ENCODE results near the gene NDUFB10. TPM values are rescaled to one million over a fixed set of nuclear protein-coding genes. Genes with fewer than 3 reads are reported as not detected.
A peak's percentile ranks its signal among the peaks of the same experiment; 100 is the strongest.

NDUFB10 gene
- total RNA-seq, 2 experiments from 2014 or later = 113 to 118 TPM

GRCh38 chr16:1990351-1991134 lies 31.2 kb downstream of the NDUFB10 start:
- Mint-ChIP-seq H3K36me3 (ENCODE audit: low read depth) (peaks cover 15% of the 10 kb centered on the region), H3K27me3 (peaks cover 15% of the 10 kb centered on the region), H3K4me1 (peaks cover 19% of the 10 kb centered on the region), H3K27ac (peak overlapping the region; percentile 51), H3K4me3 (peak overlapping the region; percentile 56), H3K9me3 (ENCODE audit: low read depth) (no peaks in the 10 kb centered on the region)
- ChIA-PET CTCF (interaction anchor here (1.5 kb wide), 1 partner anchor 150 kb away, joined by 6 read pairs; no protein-coding TSS in a partner anchor), POLR2A (interaction anchor here (0.7 to 2.0 kb wide), 3 partner anchors 9 to 525 kb away, joined by 3 to 13 read pairs (median 4); partner anchors contain the start of genes NOXO1 and RPS2)
- DNase-seq (peak; percentile 70), ATAC-seq (no peak)
- intact Hi-C loops (cut with DNase I, micrococcal nuclease) = loop anchor here in 1 of 2 experiments (5.0 to 10.0 kb wide), 3 partner anchors 218 to 524 kb away; partner anchors contain the start of genes ATP6V0C, CRAMP1, EME2 and IFT140

- ATAC-seq (peak; percentile 42), DNase-seq (peak; percentile 72)
- Mint-ChIP-seq H3K27me3 (peaks cover 15% of the 10 kb centered on the region), H3K4me3 (peak overlapping the region; percentile 56), H3K4me1 (peaks cover 21% of the 10 kb centered on the region), H3K9me3 (ENCODE audit: low read depth) (no peaks in the 10 kb centered on the region), H3K36me3 (ENCODE audit: low read depth) (peaks cover 11% of the 10 kb centered on the region), H3K27ac (peak overlapping the region; percentile 51)
- intact Hi-C loops (cut with DNase I, micrococcal nuclease) = loop anchor here in 1 of 2 experiments (5.0 to 10.0 kb wide), 3 partner anchors 219 to 524 kb away; partner anchors contain the start of genes ATP6V0C, CRAMP1, EME2 and IFT140
- ChIA-PET CTCF (interaction anchor here (1.5 kb wide), 1 partner anchor 149 kb away, joined by 6 read pairs; no protein-coding TSS in a partner anchor), POLR2A (interaction anchor here (1.5 to 2.0 kb wide), 3 partner anchors 10 to 164 kb away, joined by 4 to 13 read pairs (median 7); partner anchors contain the start of genes NOXO1, RPS2 and TRAF7)
Observed at GRCh38 chr16:1991135-1991551, 31.8 kb downstream of the NDUFB10 start.

GRCh38 chr16:1991588-1991947 lies 32.2 kb downstream of the NDUFB10 start:
- Mint-ChIP-seq H3K4me3 (peak overlapping the region; percentile 56), H3K27ac (peak overlapping the region; percentile 19), H3K27me3 (peaks cover 15% of the 10 kb centered on the region), H3K4me1 (peaks cover 24% of the 10 kb centered on the region), H3K36me3 (ENCODE audit: low read depth) (peaks cover 8% of the 10 kb centered on the region), H3K9me3 (ENCODE audit: low read depth) (no peaks in the 10 kb centered on the region)
- ATAC-seq (no peak), DNase-seq (no peak)
- intact Hi-C loops (cut with DNase I, micrococcal nuclease) = loop anchor here in 1 of 2 experiments (5.0 to 10.0 kb wide), 3 partner anchors 219 to 523 kb away; partner anchors contain the start of genes ATP6V0C, CRAMP1, EME2 and IFT140
- ChIA-PET CTCF (interaction anchor here (1.2 to 1.5 kb wide), 2 partner anchors 149 to 164 kb away, joined by 6 to 7 read pairs; partner anchors contain the start of gene TRAF7), POLR2A (interaction anchor here (1.5 to 2.0 kb wide), 3 partner anchors 10 to 163 kb away, joined by 4 to 13 read pairs (median 7); partner anchors contain the start of genes NOXO1, RPS2 and TRAF7)

GRCh38 chr16:1991948-1992703 lies 32.8 kb downstream of the NDUFB10 start:
- peaks cover 27% of the 10 kb centered on the region for H3K4me1 Mint-ChIP-seq
- H3K4me3 Mint-ChIP-seq = peak overlapping the region; percentile 56
- H3K36me3 Mint-ChIP-seq (ENCODE audit: low read depth) = peaks cover 3% of the 10 kb centered on the region
- no peaks in the 10 kb centered on the region for H3K9me3 Mint-ChIP-seq (ENCODE audit: low read depth)
- H3K27ac Mint-ChIP-seq = no peak overlapping the region
- ChIA-PET POLR2A (interaction anchor here (1.5 to 2.0 kb wide), 3 partner anchors 11 to 163 kb away, joined by 4 to 13 read pairs (median 7); partner anchors contain the start of genes NOXO1, RPS2 and TRAF7), CTCF (interaction anchor here (1.2 kb wide), 1 partner anchor 163 kb away, joined by 7 read pairs; the partner anchor contains the start of gene TRAF7)
- intact Hi-C loops (cut with DNase I, micrococcal nuclease) = loop anchor here (1.0 to 10.0 kb wide), 17 partner anchors 17 to 523 kb away; partner anchors contain the start of genes RPS2 (in 2 of the 2), ATP6V0C (in 1 of the 2), CCNF (in 1 of the 2) and CRAMP1 (in 1 of the 2)
- DNase-seq = peak; percentile 100
- ATAC-seq = peak; percentile 70
- H3K27me3 Mint-ChIP-seq = peaks cover 15% of the 10 kb centered on the region

- Mint-ChIP-seq H3K27ac (no peak overlapping the region), H3K4me1 (peaks cover 27% of the 10 kb centered on the region), H3K4me3 (no peak overlapping the region), H3K27me3 (peaks cover 15% of the 10 kb centered on the region), H3K9me3 (ENCODE audit: low read depth) (no peaks in the 10 kb centered on the region), H3K36me3 (ENCODE audit: low read depth) (peaks cover 4% of the 10 kb centered on the region)
- CTCF ChIA-PET = interaction anchor here (1.2 to 1.6 kb wide), 3 partner anchors 11 to 162 kb away, joined by 6 to 12 read pairs (median 7); partner anchors contain the start of gene TRAF7
- ATAC-seq (no peak), DNase-seq (peak; percentile 28)
- intact Hi-C loops (cut with DNase I, micrococcal nuclease) = loop anchor here (1.0 to 10.0 kb wide), 17 partner anchors 16 to 522 kb away; partner anchors contain the start of genes RPS2 (in 2 of the 2), ATP6V0C (in 1 of the 2), CCNF (in 1 of the 2) and CRAMP1 (in 1 of the 2)
- POLR2A ChIA-PET = interaction anchor here (1.5 to 1.8 kb wide), 2 partner anchors 11 to 162 kb away, joined by 4 to 7 read pairs; partner anchors contain the start of genes NOXO1 and TRAF7
Observed at GRCh38 chr16:1992704-1993317, 33.5 kb downstream of the NDUFB10 start.

GRCh38 chr16:1993731-1994131 lies 34.4 kb downstream of the NDUFB10 start:
- CTCF ChIA-PET = interaction anchor here (0.5 to 1.6 kb wide), 5 partner anchors 10 to 146 kb away, joined by 3 to 12 read pairs (median 3); partner anchors contain the start of genes NTHL1 and TSC2
- POLR2A ChIA-PET = interaction anchor here (0.6 to 1.2 kb wide), 3 partner anchors 10 to 29 kb away, joined by 3 to 9 read pairs (median 7); partner anchors contain the start of gene RPS2
- Mint-ChIP-seq H3K36me3 (ENCODE audit: low read depth) (peaks cover 10% of the 10 kb centered on the region), H3K4me1 (peaks cover 27% of the 10 kb centered on the region), H3K27ac (peak overlapping the region; percentile 42), H3K4me3 (no peak overlapping the region), H3K27me3 (peaks cover 12% of the 10 kb centered on the region), H3K9me3 (ENCODE audit: low read depth) (no peaks in the 10 kb centered on the region)
- DNase-seq = peak; percentile 75
- ATAC-seq = peak; percentile 49
- intact Hi-C loops (cut with DNase I, micrococcal nuclease) = loop anchor here (2.0 to 10.0 kb wide), 6 partner anchors 15 to 521 kb away; partner anchors contain the start of genes ATP6V0C (in 1 of the 2), CRAMP1 (in 1 of the 2), EME2 (in 1 of the 2) and IFT140 (in 1 of the 2)

- H3K9me3 Mint-ChIP-seq (ENCODE audit: low read depth) = no peaks in the 10 kb centered on the region
- peaks cover 17% of the 10 kb centered on the region for H3K4me1 Mint-ChIP-seq
- H3K36me3 Mint-ChIP-seq (ENCODE audit: low read depth) = peaks cover 21% of the 10 kb centered on the region
- CTCF ChIA-PET = no interaction called here
- POLR2A ChIA-PET = no interaction called here
- ATAC-seq = no peak
- no peak overlapping the region for H3K27ac Mint-ChIP-seq
- no peak overlapping the region for H3K4me3 Mint-ChIP-seq
- no peak for DNase-seq
- intact Hi-C loops (cut with DNase I, micrococcal nuclease) = loop anchor here in 1 of 2 experiments (10.0 kb wide), 1 partner anchor 517 kb away; the partner anchor contains the start of gene ATP6V0C
- no peaks in the 10 kb centered on the region for H3K27me3 Mint-ChIP-seq
Observed at GRCh38 chr16:1997494-1998359, 38.4 kb downstream of the NDUFB10 start.

- Mint-ChIP-seq H3K27me3 (no peaks in the 10 kb centered on the region), H3K4me3 (no peak overlapping the region)
- POLR2A ChIA-PET = interaction anchor here (0.6 kb wide), 1 partner anchor 13 kb away, joined by 4 read pairs; no protein-coding TSS in a partner anchor
Observed at GRCh38 chr16:1998360-1998835, 39.1 kb downstream of the NDUFB10 start.

More at GRCh38 chr16:1998360-1998835, 39.1 kb downstream of the NDUFB10 start:
- intact Hi-C loops (cut with DNase I, micrococcal nuclease) = loop anchor here in 1 of 2 experiments (10.0 kb wide), 1 partner anchor 516 kb away; the partner anchor contains the start of gene ATP6V0C
- no peak overlapping the region for H3K27ac Mint-ChIP-seq
- CTCF ChIA-PET = interaction anchor here (0.7 kb wide), 1 partner anchor 222 kb away, joined by 3 read pairs; no protein-coding TSS in a partner anchor
- ATAC-seq (no peak), DNase-seq (no peak)
- H3K36me3 Mint-ChIP-seq (ENCODE audit: low read depth) = peaks cover 21% of the 10 kb centered on the region
- no peaks in the 10 kb centered on the region for H3K9me3 Mint-ChIP-seq (ENCODE audit: low read depth)
- peaks cover 15% of the 10 kb centered on the region for H3K4me1 Mint-ChIP-seq
